IMR-90 (cell line): ENCODE measurements around the gene CHSY3. TPM values are rescaled to one million over a fixed set of nuclear protein-coding genes. Genes with fewer than 3 reads are reported as not detected.

Experiments used
- ATAC-seq: fragments of 200-7000 bp; cut with Tn5 transposase; 2 replicates; pipeline ENCODE4 v1.9.1; 2020; ENCODE audit warnings: low read depth, mild to moderate bottlenecking, moderate library complexity
- BruUV-seq: library from RNA; stranded (reverse); fragments of 400-500 nt; replicated peaks from 2 replicates; lab custom pipeline; 2021; lab: Mats Ljungman, UMichigan
- CTCF ChIA-PET: fragments of 300-600 bp; formaldehyde crosslinking; extraction: SDS; loops from one replicate; lab custom pipeline; 2021; ENCODE audit warnings: antibody characterized with exemption; lab: Yijun Ruan, JAX
- POLR2A ChIA-PET: fragments of 300-600 bp; sonication (Branson Sonifier 250); formaldehyde crosslinking; loops from one replicate; lab custom pipeline; 2022; ENCODE audit warnings: antibody characterized with exemption; ENCODE audit not compliant: unreplicated experiment; lab: Charles Lee
- DNase-seq: peaks from one replicate; pipeline ENCODE4 v3.0.0; 2013
- H2AFZ ChIP-seq: replicated peaks from 2 replicates; pipeline ENCODE3; 2013; ENCODE audit warnings: low read length, mild to moderate bottlenecking; ENCODE audit not compliant: poor library complexity
- H2AK5ac ChIP-seq: 2 replicates; pipeline ENCODE4 v1.6.1; 2013; ENCODE audit warnings: low read depth, low read length, inconsistent platforms
- H2AK9ac ChIP-seq: replicated peaks from 2 replicates; pipeline ENCODE3; 2013; ENCODE audit warnings: mild to moderate bottlenecking, low read depth, low read length, moderate library complexity; ENCODE audit not compliant: poor library complexity
- H2BK120ac ChIP-seq: 2 replicates; pipeline ENCODE4 v1.6.1; 2013; ENCODE audit warnings: low read depth, low read length, inconsistent platforms
- H2BK15ac ChIP-seq: 3 replicates; pipeline ENCODE4 v1.6.1; 2013; ENCODE audit warnings: low read depth, low read length, inconsistent platforms
- H2BK20ac ChIP-seq: 2 replicates; pipeline ENCODE4 v1.6.1; 2013; ENCODE audit warnings: low read depth, mild to moderate bottlenecking, inconsistent platforms, low read length, moderate library complexity
- H2BK5ac ChIP-seq: 2 replicates; pipeline ENCODE4 v1.6.1; 2013; ENCODE audit warnings: mild to moderate bottlenecking, low read depth, low read length, inconsistent platforms; ENCODE audit not compliant: poor library complexity, severe bottlenecking
- H3K14ac ChIP-seq: replicated peaks from 2 replicates; pipeline ENCODE4 v1.6.1; 2013; ENCODE audit warnings: low read depth, low read length, inconsistent platforms
- H3K18ac ChIP-seq: 2 replicates; pipeline ENCODE4 v1.6.1; 2013; ENCODE audit warnings: low read depth, low read length, control low read depth
- H3K23ac ChIP-seq: 2 replicates; pipeline ENCODE4 v1.6.1; 2013; ENCODE audit warnings: low read depth, low read length, inconsistent platforms
- H3K27ac ChIP-seq: 2 replicates; pipeline ENCODE4 v1.5.1; 2013; ENCODE audit warnings: mild to moderate bottlenecking, control low read depth, low read length; ENCODE audit not compliant: insufficient read depth
- H3K27me3 ChIP-seq: 2 replicates; pipeline ENCODE4 v1.6.1; 2013; ENCODE audit warnings: low read length; ENCODE audit not compliant: control insufficient read depth, insufficient read depth
- H3K36me3 ChIP-seq: 2 replicates; pipeline ENCODE4 v1.6.1; 2013; ENCODE audit warnings: low read length, mixed read lengths; ENCODE audit not compliant: control insufficient read depth, insufficient read depth
- H3K4ac ChIP-seq: 2 replicates; pipeline ENCODE4 v1.6.1; 2013; ENCODE audit warnings: low read depth, low read length, inconsistent platforms
- H3K4me1 ChIP-seq: 2 replicates; pipeline ENCODE4 v1.6.1; 2013; ENCODE audit warnings: low read length, mixed read lengths; ENCODE audit not compliant: control insufficient read depth, insufficient read depth
- H3K4me2 ChIP-seq: 2 replicates; pipeline ENCODE4 v1.6.1; 2013; ENCODE audit warnings: low read depth, mild to moderate bottlenecking, control low read depth, low read length, moderate library complexity
- H3K4me3 ChIP-seq: 2 replicates; pipeline ENCODE4 v1.5.1; 2013; ENCODE audit warnings: low read depth, mild to moderate bottlenecking, control low read depth, low read length, moderate library complexity; ENCODE audit not compliant: insufficient read depth
- H3K56ac ChIP-seq: 2 replicates; pipeline ENCODE4 v1.6.1; 2013; ENCODE audit warnings: low read length, inconsistent platforms; ENCODE audit not compliant: insufficient read depth; ENCODE audit errors: extremely low read depth
- H3K79me1 ChIP-seq, 2 experiments: 2 replicates each; pipeline ENCODE4 v1.6.1; 2013; ENCODE audit warnings: low read length in 2 of 2, inconsistent platforms in 1 of 2, low read depth in 1 of 2
- H3K9ac ChIP-seq: 2 replicates; pipeline ENCODE4 v1.6.1; 2013; ENCODE audit warnings: low read depth, low read length, control low read depth
- H3K9me1 ChIP-seq: 2 replicates; pipeline ENCODE4 v1.6.1; 2013; ENCODE audit warnings: low read length, inconsistent platforms; ENCODE audit not compliant: insufficient read depth
- H3K9me3 ChIP-seq: 2 replicates; pipeline ENCODE4 v1.6.1; 2013; ENCODE audit warnings: low read length; ENCODE audit not compliant: control insufficient read depth, insufficient read depth
- H4K20me1 ChIP-seq: 2 replicates; pipeline ENCODE4 v1.6.1; 2013; ENCODE audit warnings: low read length, inconsistent platforms; ENCODE audit not compliant: insufficient read depth
- H4K5ac ChIP-seq: 2 replicates; pipeline ENCODE4 v1.6.1; 2013; ENCODE audit warnings: mild to moderate bottlenecking, low read depth, low read length, control low read depth
- H4K8ac ChIP-seq, 2 experiments: 2 replicates each; pipeline ENCODE4 v1.6.1; 2013; ENCODE audit warnings: low read depth in 2 of 2, low read length in 2 of 2, control low read depth in 1 of 2, inconsistent platforms in 1 of 2
- H4K91ac ChIP-seq: 2 replicates; pipeline ENCODE4 v1.6.1; 2013; ENCODE audit warnings: low read depth, low read length, inconsistent platforms; ENCODE audit not compliant: insufficient read depth
- CHD1 ChIP-seq: IDR thresholded peaks from 2 replicates; pipeline ENCODE4 v1.6.1; 2012; ENCODE audit warnings: low read depth, low read length, improper control_type of control experiment
- ELK1 ChIP-seq: fragments of 150-350 bp; IDR thresholded peaks from 2 replicates; pipeline ENCODE4 v1.6.1; 2016; ENCODE audit warnings: low read depth, mild to moderate bottlenecking, low read length, moderate library complexity, borderline replicate concordance
- POLR2A ChIP-seq: IDR thresholded peaks from 2 replicates; pipeline ENCODE4 v1.6.1; 2012; ENCODE audit warnings: mild to moderate bottlenecking, low read depth, low read length
- WGBS, 2 experiments: methylation state at CpG; one replicate each; pipeline versions ENCODE4 v1.1.5 to v1.1.7; 2013; ENCODE audit warnings: missing lambda C conversion rate in 2 of 2; ENCODE audit not compliant: insufficient read length in 1 of 2; ENCODE audit errors: extremely low coverage in 2 of 2; 5-methylcytosine and 5-hydroxymethylcytosine counted together
- dilution Hi-C: fragments of 300-500 bp; cut with HindIII; formaldehyde crosslinking; loops from one replicate; pipeline ENCODE4 v1.14.3; 2018; ENCODE audit warnings: low sequenced_read_pairs; ENCODE audit not compliant: unreplicated experiment
- in situ Hi-C: fragments of 300-500 bp; cut with MboI; formaldehyde crosslinking; loops from 3 replicates; pipeline ENCODE4 v1.14.3; 2019; ENCODE audit warnings: low sequenced_read_pairs, inconsistent platforms, mixed read lengths
- intact Hi-C: fragments of 100-400 bp; cut with micrococcal nuclease; formaldehyde crosslinking; loops from 2 replicates; pipeline ENCODE4 v1.10.0; 2022
- polyA plus RNA-seq, 3 experiments: library from polyadenylated mRNA; depleted of rRNA; stranded (reverse); fragments of >200 nt; gene quantifications; 2 replicates each; pipeline ENCODE4 v1.2.3, GENCODE V29; 2012; ENCODE audit warnings: low replicate concordance in 1 of 3
- total RNA-seq: library from RNA; depleted of rRNA; stranded (reverse); fragments of >200 nt; gene quantifications from 2 replicates; pipeline ENCODE4 v1.2.3, GENCODE V29; 2012

Gene CHSY3
- total and polyA plus RNA-seq, 2 of the 4 experiments (the other 2 are of a cell fraction), result 0.62 to 1.3 TPM

GRCh38 chr5:130078661-130079060, 174.4 kb downstream of the CHSY3 start:
- no peak overlapping the region for H3K56ac ChIP-seq
- no peak overlapping the region for H4K8ac ChIP-seq
- H2AK5ac ChIP-seq, result no peak overlapping the region
- in situ Hi-C loops (no loop called here), dilution Hi-C loops (no loop called here), intact Hi-C loops (no loop called here)
- no peak overlapping the region for H3K4me3 ChIP-seq
- no peak overlapping the region for H2BK120ac ChIP-seq
- no peak overlapping the region for H3K9ac ChIP-seq
- ATAC-seq (no peak), DNase-seq (no peak)
- H3K18ac ChIP-seq, result no peak overlapping the region
- H3K14ac ChIP-seq, result no peak overlapping the region
- TF ChIP-seq POLR2A, result no peak
- TF ChIP-seq CHD1, result no peak
- no peak for TF ChIP-seq ELK1
- no peak overlapping the region for H3K27ac ChIP-seq
- no peaks in the 10 kb centered on the region for H3K36me3 ChIP-seq
- H3K79me1 ChIP-seq, result no peaks in the 10 kb centered on the region
- H3K27me3 ChIP-seq, result no peaks in the 10 kb centered on the region
- no peaks in the 10 kb centered on the region for H3K9me1 ChIP-seq
- no peaks in the 10 kb centered on the region for H4K20me1 ChIP-seq
- ChIA-PET POLR2A (no interaction called here), CTCF (no interaction called here)
- no peak overlapping the region for H3K4me2 ChIP-seq
- no CpG with 5 or more reads among the region's 3 CpGs for WGBS, 2 experiments
- H2BK5ac ChIP-seq, result no peak overlapping the region
- no peak overlapping the region for H2BK15ac ChIP-seq
- no peaks in the 10 kb centered on the region for H3K4me1 ChIP-seq
- H3K9me3 ChIP-seq, result no peaks in the 10 kb centered on the region
- no peak overlapping the region for H2AK9ac ChIP-seq
- no peak overlapping the region for H3K23ac ChIP-seq
- H2BK20ac ChIP-seq, result no peak overlapping the region
- BruUV-seq, result no TSS peak
- H3K4ac ChIP-seq, result no peak overlapping the region
- no peak overlapping the region for H4K91ac ChIP-seq
- no peak overlapping the region for H4K5ac ChIP-seq
- no peak overlapping the region for H2AFZ ChIP-seq
